ENCODE measurements around the gene TUBA4A.

GRCh38 chr2:219268294-219268693 is 14.6 kb upstream of the TUBA4A start:
- TF ChIP-seq CTCF (conservative IDR thresholded peaks at IDR 0.05; ENCODE audit: low read length) = no peak
- no peak for TF ChIP-seq EZH2phosphoT487 (IDR thresholded peaks at IDR 0.05; ENCODE audit: borderline replicate concordance, low read depth, low read length)

Measured in OCI-LY7 (cell line).